ENCODE measurements around the gene PLEKHA5.

Gene PLEKHA5

GRCh38 chr12:19261773-19262172 lies 132.2 kb downstream of the PLEKHA5 start:
- in situ Hi-C loops (cut with HindIII; ENCODE audit: low sequenced_read_pairs) = no loop called here
- no peak for DNase-seq (ENCODE audit: low read depth)
- TF ChIP-seq CTCF (IDR thresholded peaks at IDR 0.05; ENCODE audit: low read depth, low read length, missing control alignments) = no peak
- no peak overlapping the region for H3K4me3 ChIP-seq (ENCODE audit: low read depth, low read length)

GRCh38 chr12:19263672-19264071 lies 134.1 kb downstream of the PLEKHA5 start:
- peak; percentile 19 for DNase-seq (ENCODE audit: low read depth)
- no peak overlapping the region for H3K4me3 ChIP-seq (ENCODE audit: low read depth, low read length)
- no peak for TF ChIP-seq CTCF (IDR thresholded peaks at IDR 0.05; ENCODE audit: low read depth, low read length, missing control alignments)
- in situ Hi-C loops (cut with HindIII; ENCODE audit: low sequenced_read_pairs) = no loop called here

- in situ Hi-C loops (cut with HindIII; ENCODE audit: low sequenced_read_pairs) = no loop called here
- DNase-seq (ENCODE audit: low read depth) = peak; percentile 97
- no peak overlapping the region for H3K4me3 ChIP-seq (ENCODE audit: low read depth, low read length)
- no peak for TF ChIP-seq CTCF (IDR thresholded peaks at IDR 0.05; ENCODE audit: low read depth, low read length, missing control alignments)
These were observed 144.2 kb downstream of the PLEKHA5 start for GRCh38 chr12:19273482-19274330.

GRCh38 chr12:19276767-19277166 lies 147.2 kb downstream of the PLEKHA5 start:
- in situ Hi-C loops (cut with HindIII; ENCODE audit: low sequenced_read_pairs) = no loop called here
- no peak overlapping the region for H3K4me3 ChIP-seq (ENCODE audit: low read depth, low read length)
- TF ChIP-seq CTCF (IDR thresholded peaks at IDR 0.05; ENCODE audit: low read depth, low read length, missing control alignments) = no peak
- DNase-seq (ENCODE audit: low read depth) = no peak

GRCh38 chr12:19277711-19278110 lies 148.2 kb downstream of the PLEKHA5 start:
- no peak for TF ChIP-seq CTCF (IDR thresholded peaks at IDR 0.05; ENCODE audit: low read depth, low read length, missing control alignments)
- in situ Hi-C loops (cut with HindIII; ENCODE audit: low sequenced_read_pairs) = no loop called here
- no peak for DNase-seq (ENCODE audit: low read depth)
- no peak overlapping the region for H3K4me3 ChIP-seq (ENCODE audit: low read depth, low read length)

GRCh38 chr12:19278407-19278806 lies 148.9 kb downstream of the PLEKHA5 start:
- TF ChIP-seq CTCF (IDR thresholded peaks at IDR 0.05; ENCODE audit: low read depth, low read length, missing control alignments) = no peak
- H3K4me3 ChIP-seq (ENCODE audit: low read depth, low read length) = no peak overlapping the region
- DNase-seq (ENCODE audit: low read depth) = no peak
- in situ Hi-C loops (cut with HindIII; ENCODE audit: low sequenced_read_pairs) = no loop called here

Measured in astrocyte of the cerebellum (primary cell).